BLaER1 treated with 17β-estradiol and CSF1 and Interleukin-3, amounts not matched to agents 10 nM and 100 nM (cell line): ENCODE measurements around the gene ZBTB18.

Experiments used
- H3K27ac ChIP-seq, 11 experiments: shearing (Covaris generic); formaldehyde crosslinking; 2 replicates each; pipeline ENCODE4 v1.8.1; 2022
- H3K27me3 ChIP-seq, 11 experiments: shearing (Covaris generic); formaldehyde crosslinking; 2 replicates each; pipeline ENCODE4 v1.8.1; 2022
- H3K36me3 ChIP-seq, 11 experiments: shearing (Covaris generic); formaldehyde crosslinking; 2 replicates each; pipeline ENCODE4 v1.8.1; 2022
- H3K4me1 ChIP-seq, 10 experiments: shearing (Covaris generic); formaldehyde crosslinking; 2 replicates each; pipeline ENCODE4 v1.8.1; 2022
- H3K4me2 ChIP-seq, 11 experiments: shearing (Covaris generic); formaldehyde crosslinking; 2 replicates each; pipeline ENCODE4 v1.8.1; 2022
- H3K4me3 ChIP-seq, 10 experiments: shearing (Covaris generic); formaldehyde crosslinking; 2 replicates each; pipeline ENCODE4 v1.8.1; 2022
- H3K9ac ChIP-seq, 11 experiments: shearing (Covaris generic); formaldehyde crosslinking; 2 replicates each; pipeline ENCODE4 v1.8.1; 2022
- H3K9me3 ChIP-seq, 11 experiments: shearing (Covaris generic); formaldehyde crosslinking; replicated peaks in 1 of 11; 2 replicates each; pipeline ENCODE4 v1.8.1; 2022
- H4K20me1 ChIP-seq, 11 experiments: shearing (Covaris generic); formaldehyde crosslinking; 2 replicates each; pipeline ENCODE4 v1.8.1; 2022
- Cebpa-rat ChIP-seq, 11 experiments: shearing (Covaris generic); IDR thresholded peaks; 2 replicates each; pipeline ENCODE4 v1.8.1; 2022

The ZBTB18 gene

GRCh38 chr1:244076740-244077139 is 25.7 kb downstream of the ZBTB18 start:
- H3K36me3 ChIP-seq: no peaks in the 10 kb centered on the region
- H3K4me3 ChIP-seq: no peak overlapping the region
- no peak for TF ChIP-seq Cebpa-rat (IDR thresholded peaks at IDR 0.05)
- H3K27ac ChIP-seq: no peak overlapping the region
- H3K9me3 ChIP-seq: no peaks in the 10 kb centered on the region
- 0 out of 22 replicates have a peak, but pooled peaks cover 0 to 4% (median 0%) of the 10 kb centered on the region in 11 experiments for H3K27me3 ChIP-seq
- H3K4me1 ChIP-seq: peaks cover 19 to 32% (median 23%) of the 10 kb centered on the region in 10 experiments; a peak in 19 of 20 replicates
- H3K9ac ChIP-seq: no peak overlapping the region
- no peaks in the 10 kb centered on the region for H4K20me1 ChIP-seq
- H3K4me2 ChIP-seq: no peak overlapping the region

- no peak for TF ChIP-seq Cebpa-rat (IDR thresholded peaks at IDR 0.05)
- H3K4me3 ChIP-seq: no peak overlapping the region
- no peak overlapping the region for H3K27ac ChIP-seq
- H3K4me1 ChIP-seq: peaks cover 19 to 32% (median 23%) of the 10 kb centered on the region in 10 experiments; a peak in 19 of 20 replicates
- peak overlapping the region in 7 of 11 experiments; percentile 18 to 37 (median 26); a peak in 12 of 22 replicates for H3K4me2 ChIP-seq
- no peak overlapping the region for H3K9ac ChIP-seq
- H3K9me3 ChIP-seq: no peaks in the 10 kb centered on the region
- 0 out of 22 replicates have a peak, but pooled peaks cover 0 to 4% (median 0%) of the 10 kb centered on the region in 11 experiments for H3K27me3 ChIP-seq
- no peaks in the 10 kb centered on the region for H4K20me1 ChIP-seq
- H3K36me3 ChIP-seq: no peaks in the 10 kb centered on the region
These were observed 26.6 kb downstream of the ZBTB18 start for GRCh38 chr1:244077473-244078220.

DNA sequence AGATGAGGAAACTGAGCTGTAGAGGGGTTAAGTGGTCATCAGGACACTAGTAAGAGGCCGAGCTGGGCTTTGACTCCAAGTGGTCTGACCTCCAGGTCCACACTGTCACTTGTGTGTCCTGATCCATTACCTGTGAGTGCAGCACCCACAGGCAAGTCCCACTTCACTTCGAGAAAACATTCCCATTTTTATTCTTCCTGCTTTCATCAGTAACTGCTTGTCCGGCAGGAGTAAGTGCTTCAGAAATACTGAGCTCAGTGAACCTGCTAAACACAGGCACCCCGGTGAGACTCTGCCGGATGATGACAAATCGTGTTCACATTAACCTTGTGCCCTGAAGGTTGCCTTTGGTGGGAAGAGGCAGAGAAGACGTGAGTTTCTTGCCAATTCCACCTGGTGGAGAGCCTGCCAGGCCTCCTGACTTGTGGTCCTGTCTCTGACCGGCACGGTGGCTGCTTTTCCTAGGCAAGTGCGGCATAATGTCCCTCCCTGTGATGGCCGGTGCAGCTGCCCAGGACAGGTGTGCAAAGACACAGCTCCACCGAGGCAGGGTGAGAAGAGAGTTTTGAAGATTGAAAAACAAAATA is 29.4 kb downstream of the ZBTB18 start:
- H3K9me3 ChIP-seq: peaks cover 0 to 6% (median 0%) of the 10 kb centered on the region in 11 experiments; a peak in 6 of 22 replicates
- no peak for TF ChIP-seq Cebpa-rat (IDR thresholded peaks at IDR 0.05)

GRCh38 chr1:244082969-244083368 is 31.9 kb downstream of the ZBTB18 start:
- Histone ChIP-seq H3K27me3 (no peaks in the 10 kb centered on the region), H3K4me1 (peaks cover 0 to 6% (median under 1%) of the 10 kb centered on the region in 10 experiments; a peak in 10 of 20 replicates)

More for the DNA sequence above, 29.4 kb downstream of the ZBTB18 start:
- H4K20me1 ChIP-seq: no peaks in the 10 kb centered on the region
- H3K27me3 ChIP-seq: no peaks in the 10 kb centered on the region
- no peak overlapping the region for H3K27ac ChIP-seq
- no peak overlapping the region for H3K4me2 ChIP-seq
- no peak overlapping the region for H3K4me3 ChIP-seq
- no peak overlapping the region for H3K9ac ChIP-seq
- H3K4me1 ChIP-seq: peaks cover 3 to 16% (median 10%) of the 10 kb centered on the region in 10 experiments; a peak in 15 of 20 replicates
- no peaks in the 10 kb centered on the region for H3K36me3 ChIP-seq

GRCh38 chr1:244083383-244083943 is 32.4 kb downstream of the ZBTB18 start:
- no peaks in the 10 kb centered on the region for H3K36me3 ChIP-seq
- no peak for TF ChIP-seq Cebpa-rat (IDR thresholded peaks at IDR 0.05)
- H3K4me1 ChIP-seq: peaks cover 0 to 5% (median 0%) of the 10 kb centered on the region in 10 experiments; a peak in 4 of 20 replicates
- no peak overlapping the region for H3K27ac ChIP-seq
- H3K27me3 ChIP-seq: no peaks in the 10 kb centered on the region
- no peak overlapping the region for H3K9ac ChIP-seq
- H3K4me3 ChIP-seq: no peak overlapping the region
- no peak overlapping the region; a peak in 2 of 22 replicates for H3K4me2 ChIP-seq
- peaks cover 0 to 19% (median 8%) of the 10 kb centered on the region in 11 experiments; a peak in 14 of 22 replicates for H3K9me3 ChIP-seq
- no peaks in the 10 kb centered on the region for H4K20me1 ChIP-seq

More at GRCh38 chr1:244082969-244083368, 31.9 kb downstream of the ZBTB18 start:
- H3K4me2 ChIP-seq: no peak overlapping the region
- H3K36me3 ChIP-seq: no peaks in the 10 kb centered on the region
- H3K27ac ChIP-seq: no peak overlapping the region
- no peak overlapping the region for H3K9ac ChIP-seq
- peaks cover 0 to 19% (median 8%) of the 10 kb centered on the region in 11 experiments; a peak in 14 of 22 replicates for H3K9me3 ChIP-seq
- no peak overlapping the region for H3K4me3 ChIP-seq
- no peaks in the 10 kb centered on the region for H4K20me1 ChIP-seq
- no peak for TF ChIP-seq Cebpa-rat (IDR thresholded peaks at IDR 0.05)

DNA sequence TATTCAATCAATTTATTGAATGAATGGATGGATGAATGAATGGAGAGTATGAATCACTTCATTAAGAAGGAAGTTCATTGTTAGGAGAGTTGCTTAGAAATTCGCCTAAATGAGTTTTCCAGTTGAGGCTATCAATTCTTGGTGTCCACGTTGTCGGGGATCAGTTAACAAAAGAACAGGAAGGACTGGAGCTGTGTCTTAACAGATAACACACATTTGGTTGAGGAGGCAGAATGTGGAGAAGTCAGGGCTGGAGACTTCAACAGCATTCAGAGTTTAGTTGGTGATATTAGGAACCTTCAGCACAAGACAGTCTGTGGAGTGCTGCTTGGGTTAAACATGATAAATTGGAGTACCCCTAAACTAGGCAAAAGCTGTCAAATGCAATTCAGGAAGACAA is 33.7 kb downstream of the ZBTB18 start:
- Histone ChIP-seq H3K9me3 (peaks cover 0 to 19% (median 8%) of the 10 kb centered on the region in 11 experiments; a peak in 14 of 22 replicates), H4K20me1 (no peaks in the 10 kb centered on the region), H3K4me3 (no peak overlapping the region), H3K4me1 (peaks cover 0 to 5% (median 0%) of the 10 kb centered on the region in 10 experiments; a peak in 4 of 20 replicates), H3K27ac (no peak overlapping the region), H3K4me2 (no peak overlapping the region), H3K36me3 (no peaks in the 10 kb centered on the region), H3K27me3 (no peaks in the 10 kb centered on the region), H3K9ac (no peak overlapping the region)
- no peak for TF ChIP-seq Cebpa-rat (IDR thresholded peaks at IDR 0.05)

DNA sequence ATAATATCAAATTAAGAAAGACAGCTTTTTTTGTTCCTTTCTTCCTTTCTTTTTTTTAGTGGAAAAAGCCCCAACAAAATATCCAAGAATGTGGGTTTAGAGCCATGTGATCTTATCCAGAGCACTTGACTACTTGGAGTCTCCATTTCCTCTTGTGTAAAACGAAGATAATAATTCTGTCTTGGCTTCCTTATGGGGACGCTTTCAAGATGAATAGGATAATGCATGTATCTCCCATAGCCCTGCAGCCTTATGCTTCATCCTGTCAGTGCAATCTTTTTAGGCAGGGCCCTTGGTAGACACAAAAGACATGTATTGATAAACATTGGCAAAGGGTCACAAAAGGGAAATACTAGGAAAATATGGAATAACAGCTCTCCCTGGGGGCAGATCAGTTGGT is 34.8 kb downstream of the ZBTB18 start:
- Histone ChIP-seq H3K4me2 (no peak overlapping the region), H3K36me3 (no peaks in the 10 kb centered on the region), H3K4me1 (peaks cover 0 to 5% (median 0%) of the 10 kb centered on the region in 10 experiments; a peak in 4 of 20 replicates), H4K20me1 (no peaks in the 10 kb centered on the region), H3K9me3 (peaks cover 0 to 19% (median 8%) of the 10 kb centered on the region in 11 experiments; a peak in 14 of 22 replicates), H3K4me3 (no peak overlapping the region), H3K27ac (no peak overlapping the region), H3K9ac (no peak overlapping the region), H3K27me3 (no peaks in the 10 kb centered on the region)
- TF ChIP-seq Cebpa-rat (IDR thresholded peaks at IDR 0.05): no peak

DNA sequence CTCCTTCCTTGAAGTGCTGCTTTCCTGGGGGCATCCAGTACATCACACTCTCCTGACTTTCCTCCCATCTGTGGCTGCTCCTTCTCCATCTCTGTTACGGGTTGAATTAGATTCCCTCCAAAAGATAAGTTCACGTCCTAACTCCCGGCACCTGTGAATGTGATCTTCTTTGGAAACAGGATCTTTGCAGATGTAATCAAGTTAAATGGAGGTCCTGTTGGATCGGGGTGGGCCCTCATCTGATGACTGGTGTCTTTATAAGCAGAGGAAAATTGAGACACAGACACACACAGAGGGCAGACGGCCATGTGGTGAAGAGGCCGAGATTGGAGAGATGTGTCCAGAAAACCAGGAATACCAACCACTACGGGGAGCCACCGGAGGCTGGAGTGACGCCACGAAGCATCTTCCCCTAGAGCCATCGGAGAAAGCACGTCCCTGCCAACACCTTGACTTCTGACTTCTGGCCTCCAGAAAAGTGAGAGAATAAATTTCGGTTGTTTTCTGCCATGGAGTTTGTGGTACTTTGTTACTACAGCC is 36.0 kb downstream of the ZBTB18 start:
- Histone ChIP-seq H3K9me3 (peaks cover 0 to 19% (median 8%) of the 10 kb centered on the region in 11 experiments; a peak in 14 of 22 replicates), H3K27ac (no peak overlapping the region), H3K4me3 (no peak overlapping the region), H3K27me3 (no peaks in the 10 kb centered on the region), H3K4me2 (no peak overlapping the region), H4K20me1 (no peaks in the 10 kb centered on the region), H3K4me1 (peaks cover 0 to 5% (median 0%) of the 10 kb centered on the region in 10 experiments; a peak in 4 of 20 replicates), H3K9ac (no peak overlapping the region), H3K36me3 (no peaks in the 10 kb centered on the region)
- no peak for TF ChIP-seq Cebpa-rat (IDR thresholded peaks at IDR 0.05)

GRCh38 chr1:244087611-244088010 is 36.5 kb downstream of the ZBTB18 start:
- Histone ChIP-seq H3K4me3 (no peak overlapping the region), H3K4me1 (peaks cover 0 to 5% (median 0%) of the 10 kb centered on the region in 10 experiments; a peak in 4 of 20 replicates), H3K27me3 (no peaks in the 10 kb centered on the region), H3K4me2 (no peak overlapping the region), H3K9ac (no peak overlapping the region), H3K27ac (no peak overlapping the region), H3K9me3 (peaks cover 0 to 19% (median 8%) of the 10 kb centered on the region in 11 experiments; a peak in 14 of 22 replicates), H4K20me1 (no peaks in the 10 kb centered on the region), H3K36me3 (no peaks in the 10 kb centered on the region)
- TF ChIP-seq Cebpa-rat (IDR thresholded peaks at IDR 0.05): no peak
